ENCODE data around the gene BCL2L12.

DNA sequence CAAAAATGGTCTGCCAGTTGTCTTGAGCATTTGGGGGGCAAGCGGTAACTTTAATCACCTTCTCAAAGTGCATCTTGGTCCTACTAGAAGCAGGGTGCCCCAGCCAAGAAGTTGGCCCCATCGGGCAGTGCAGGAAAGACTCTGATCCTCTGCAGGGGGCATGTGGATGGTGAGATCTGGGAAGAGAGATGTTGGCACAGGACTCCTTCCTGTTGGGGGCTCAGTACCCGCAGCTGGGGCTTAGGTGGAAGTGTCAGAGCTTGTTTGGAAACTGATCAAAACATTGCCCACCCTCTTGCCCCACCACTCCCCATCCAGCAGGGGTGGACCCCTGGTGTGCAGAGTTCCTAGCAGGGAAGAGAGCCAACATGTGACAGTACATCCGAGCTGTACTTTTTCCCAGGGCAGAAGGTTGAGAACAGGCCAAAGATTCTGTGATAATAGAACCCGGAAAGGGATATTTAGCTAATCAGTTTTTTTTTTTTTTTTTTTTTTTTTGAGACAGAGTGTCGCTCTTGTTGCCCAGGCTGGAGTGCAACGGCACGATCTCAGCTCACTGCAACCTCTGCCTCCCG lies 34.6 kb upstream of the BCL2L12 start:
- TF ChIP-seq, protein P1, sequence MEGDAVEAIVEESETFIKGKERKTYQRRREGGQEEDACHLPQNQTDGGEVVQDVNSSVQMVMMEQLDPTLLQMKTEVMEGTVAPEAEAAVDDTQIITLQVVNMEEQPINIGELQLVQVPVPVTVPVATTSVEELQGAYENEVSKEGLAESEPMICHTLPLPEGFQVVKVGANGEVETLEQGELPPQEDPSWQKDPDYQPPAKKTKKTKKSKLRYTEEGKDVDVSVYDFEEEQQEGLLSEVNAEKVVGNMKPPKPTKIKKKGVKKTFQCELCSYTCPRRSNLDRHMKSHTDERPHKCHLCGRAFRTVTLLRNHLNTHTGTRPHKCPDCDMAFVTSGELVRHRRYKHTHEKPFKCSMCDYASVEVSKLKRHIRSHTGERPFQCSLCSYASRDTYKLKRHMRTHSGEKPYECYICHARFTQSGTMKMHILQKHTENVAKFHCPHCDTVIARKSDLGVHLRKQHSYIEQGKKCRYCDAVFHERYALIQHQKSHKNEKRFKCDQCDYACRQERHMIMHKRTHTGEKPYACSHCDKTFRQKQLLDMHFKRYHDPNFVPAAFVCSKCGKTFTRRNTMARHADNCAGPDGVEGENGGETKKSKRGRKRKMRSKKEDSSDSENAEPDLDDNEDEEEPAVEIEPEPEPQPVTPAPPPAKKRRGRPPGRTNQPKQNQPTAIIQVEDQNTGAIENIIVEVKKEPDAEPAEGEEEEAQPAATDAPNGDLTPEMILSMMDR (IDR thresholded peaks at IDR 0.05; ENCODE audit: borderline replicate concordance, extremely low read depth, low read length, poor library complexity, severe bottlenecking) = no peak
- no peak for TF ChIP-seq EZH2 (IDR thresholded peaks at IDR 0.05; ENCODE audit: borderline replicate concordance, low read depth, low read length, severe bottlenecking)

All from DND-41 (cell line).